ENCODE results near the gene OR12D2. TPM values are rescaled to one million over a fixed set of nuclear protein-coding genes. Genes with fewer than 3 reads are reported as not detected.
"Not testable (repeated sequence)": the region's sequence is repeated elsewhere in the genome, so short reads cannot be mapped to it uniquely, and the experiment has no call there.

The OR12D2 gene
- total and polyA plus RNA-seq, 7 experiments from 2014 or later = not detected

- CTCF ChIA-PET = no interaction called here
- DNase-seq (no peak), ATAC-seq (no peak)
- no peak overlapping the region for H3K4me3 Mint-ChIP-seq
- Histone ChIP-seq H3K4me1 (ENCODE audit: control insufficient read depth in 2 of 2, insufficient read depth in 2 of 2, low read length in 2 of 2) (no peaks in the 10 kb centered on the region), H3K9me3 (ENCODE audit: control insufficient read depth in 2 of 3, low read length in 3 of 3) (no peaks in the 10 kb centered on the region), H3K27ac (ENCODE audit: low read depth, low read length) (no peak overlapping the region), H3K27me3 (ENCODE audit: control insufficient read depth in 2 of 2, insufficient read depth in 2 of 2, low read length in 2 of 2) (no peaks in the 10 kb centered on the region), H3K4me3 (ENCODE audit: low read length) (no peak overlapping the region), H3K36me3 (ENCODE audit: control insufficient read depth in 2 of 3, insufficient read depth in 3 of 3, low read length in 3 of 3) (no peaks in the 10 kb centered on the region)
- H3K4me1 Mint-ChIP-seq = peaks cover 0 to 1% (median 0%) of the 10 kb centered on the region in 7 donors
- H3K36me3 Mint-ChIP-seq = peaks cover 0 to 4% (median 0%) of the 10 kb centered on the region in 5 donors
- H3K27ac Mint-ChIP-seq = no peak overlapping the region
- H3K9me3 Mint-ChIP-seq = peaks cover 0 to 7% (median 0%) of the 10 kb centered on the region in 11 donors
- intact Hi-C loops (cut with micrococcal nuclease) = no loop called here
- POLR2A ChIA-PET = no interaction called here
- H3K27me3 Mint-ChIP-seq = peaks cover 18 to 74% (median 62%) of the 10 kb centered on the region in 5 donors
These were observed 29.6 kb downstream of the OR12D2 start for GRCh38 chr6:29425075-29425474.

GRCh38 chr6:29426654-29427053 is 31.2 kb downstream of the OR12D2 start:
- ChIA-PET CTCF (no interaction called here), POLR2A (no interaction called here)
- no peak overlapping the region for H3K4me3 Mint-ChIP-seq
- DNase-seq (no peak), ATAC-seq (no peak)
- peaks cover 0 to 4% (median 0%) of the 10 kb centered on the region in 5 donors for H3K36me3 Mint-ChIP-seq
- peaks cover 0 to 2% (median 0%) of the 10 kb centered on the region in 11 donors for H3K9me3 Mint-ChIP-seq
- H3K27me3 Mint-ChIP-seq = peaks cover 20 to 66% (median 53%) of the 10 kb centered on the region in 5 donors
- Histone ChIP-seq H3K27ac (ENCODE audit: low read depth, low read length) (no peak overlapping the region), H3K9me3 (ENCODE audit: control insufficient read depth in 2 of 3, low read length in 3 of 3) (no peaks in the 10 kb centered on the region), H3K36me3 (ENCODE audit: control insufficient read depth in 2 of 3, insufficient read depth in 3 of 3, low read length in 3 of 3) (no peaks in the 10 kb centered on the region), H3K4me1 (ENCODE audit: control insufficient read depth in 2 of 2, insufficient read depth in 2 of 2, low read length in 2 of 2) (no peaks in the 10 kb centered on the region), H3K4me3 (ENCODE audit: low read length) (no peak overlapping the region), H3K27me3 (ENCODE audit: control insufficient read depth in 2 of 2, insufficient read depth in 2 of 2, low read length in 2 of 2) (no peaks in the 10 kb centered on the region)
- intact Hi-C loops (cut with micrococcal nuclease) = no loop called here
- H3K27ac Mint-ChIP-seq = no peak overlapping the region
- peaks cover 0 to 1% (median 0%) of the 10 kb centered on the region in 7 donors for H3K4me1 Mint-ChIP-seq

- CTCF ChIA-PET; H3K9me3 ChIP-seq (ENCODE audit: control insufficient read depth in 2 of 3, low read length in 3 of 3); H3K36me3 ChIP-seq (ENCODE audit: control insufficient read depth in 2 of 3, insufficient read depth in 3 of 3, low read length in 3 of 3); H3K27ac ChIP-seq (ENCODE audit: low read depth, low read length); H3K4me1 Mint-ChIP-seq; H3K27ac Mint-ChIP-seq; H3K4me3 Mint-ChIP-seq; DNase-seq; H3K4me1 ChIP-seq (ENCODE audit: control insufficient read depth in 2 of 2, insufficient read depth in 2 of 2, low read length in 2 of 2); H3K27me3 ChIP-seq (ENCODE audit: control insufficient read depth in 2 of 2, insufficient read depth in 2 of 2, low read length in 2 of 2); H3K36me3 Mint-ChIP-seq; H3K4me3 ChIP-seq (ENCODE audit: low read length); ATAC-seq; POLR2A ChIA-PET; intact Hi-C loops (cut with micrococcal nuclease): not testable (repeated sequence)
- H3K9me3 Mint-ChIP-seq = peaks cover 0 to 11% (median 0%) of the 10 kb centered on the region in 11 donors
- peaks cover 16 to 68% (median 53%) of the 10 kb centered on the region in 5 donors for H3K27me3 Mint-ChIP-seq
These were observed 41.3 kb downstream of the OR12D2 start for GRCh38 chr6:29436730-29437129.

- no peaks in the 10 kb centered on the region for H3K4me1 Mint-ChIP-seq
- Histone ChIP-seq H3K27me3 (ENCODE audit: control insufficient read depth in 2 of 2, insufficient read depth in 2 of 2, low read length in 2 of 2) (no peaks in the 10 kb centered on the region), H3K27ac (ENCODE audit: low read depth, low read length) (no peak within 1 kb of the TSS), H3K36me3 (ENCODE audit: control insufficient read depth in 2 of 3, insufficient read depth in 3 of 3, low read length in 3 of 3) (no peaks in the 10 kb centered on the region), H3K4me3 (ENCODE audit: low read length) (no peak within 1 kb of the TSS), H3K4me1 (ENCODE audit: control insufficient read depth in 2 of 2, insufficient read depth in 2 of 2, low read length in 2 of 2) (no peaks in the 10 kb centered on the region), H3K9me3 (ENCODE audit: control insufficient read depth in 2 of 3, low read length in 3 of 3) (no peaks in the 10 kb centered on the region)
- ChIA-PET POLR2A (no interaction called here), CTCF (no interaction called here)
- intact Hi-C loops (cut with micrococcal nuclease) = no loop called here
- H3K4me3 Mint-ChIP-seq = no peak within 1 kb of the TSS
- H3K36me3 Mint-ChIP-seq = peaks cover 0 to under 1% (median 0%) of the 10 kb centered on the region in 5 donors
- peaks cover 0 to 15% (median 1%) of the 10 kb centered on the region in 11 donors for H3K9me3 Mint-ChIP-seq
- H3K27me3 Mint-ChIP-seq = peaks cover 15 to 64% (median 50%) of the 10 kb centered on the region in 5 donors
- ATAC-seq (no peak), DNase-seq (no peak)
- no peak within 1 kb of the TSS for H3K27ac Mint-ChIP-seq
These were observed 43.6 kb downstream of the OR12D2 start, which contains the start of gene OR10C1 for GRCh38 chr6:29439006-29439405. Gene OR10C1 (plus strand): TSS chr6:29439306. CDS start chr6:29440016, 710 bp downstream.

- POLR2A ChIA-PET = no interaction called here
- ATAC-seq (no peak), DNase-seq (no peak)
- Mint-ChIP-seq H3K36me3 (peaks cover 0 to 11% (median 0%) of the 10 kb centered on the region in 5 donors), H3K4me1 (no peaks in the 10 kb centered on the region), H3K27me3 (peaks cover 13 to 73% (median 67%) of the 10 kb centered on the region in 5 donors), H3K27ac (no peak overlapping the region), H3K4me3 (no peak overlapping the region), H3K9me3 (peaks cover 0 to 14% (median 9%) of the 10 kb centered on the region in 11 donors)
- H3K36me3 ChIP-seq (ENCODE audit: control insufficient read depth in 2 of 3, insufficient read depth in 3 of 3, low read length in 3 of 3) = no peaks in the 10 kb centered on the region
- CTCF ChIA-PET = no interaction called here
- intact Hi-C loops (cut with micrococcal nuclease) = no loop called here
- H3K27ac ChIP-seq (ENCODE audit: low read depth, low read length) = no peak overlapping the region
- no peaks in the 10 kb centered on the region for H3K4me1 ChIP-seq (ENCODE audit: control insufficient read depth in 2 of 2, insufficient read depth in 2 of 2, low read length in 2 of 2)
- H3K9me3 ChIP-seq (ENCODE audit: control insufficient read depth in 2 of 3, low read length in 3 of 3) = no peaks in the 10 kb centered on the region
- peaks cover 0 to 5% of the 10 kb centered on the region in 2 donors for H3K27me3 ChIP-seq (ENCODE audit: control insufficient read depth in 2 of 2, insufficient read depth in 2 of 2, low read length in 2 of 2)
- H3K4me3 ChIP-seq (ENCODE audit: low read length) = no peak overlapping the region
These were observed 47.3 kb downstream of the OR12D2 start for GRCh38 chr6:29442719-29443118.

- not testable (repeated sequence) for H3K4me1 Mint-ChIP-seq
These were observed 48.6 kb downstream of the OR12D2 start for GRCh38 chr6:29444031-29444430.

More at GRCh38 chr6:29444031-29444430, 48.6 kb downstream of the OR12D2 start:
- H3K9me3 ChIP-seq (ENCODE audit: control insufficient read depth in 2 of 3, low read length in 3 of 3); POLR2A ChIA-PET; H3K4me1 ChIP-seq (ENCODE audit: control insufficient read depth in 2 of 2, insufficient read depth in 2 of 2, low read length in 2 of 2); intact Hi-C loops (cut with micrococcal nuclease); H3K4me3 Mint-ChIP-seq; H3K4me3 ChIP-seq (ENCODE audit: low read length); CTCF ChIA-PET; H3K27ac Mint-ChIP-seq; ATAC-seq; H3K27ac ChIP-seq (ENCODE audit: low read depth, low read length); H3K27me3 ChIP-seq (ENCODE audit: control insufficient read depth in 2 of 2, insufficient read depth in 2 of 2, low read length in 2 of 2); H3K36me3 ChIP-seq (ENCODE audit: control insufficient read depth in 2 of 3, insufficient read depth in 3 of 3, low read length in 3 of 3); DNase-seq: not testable (repeated sequence)
- Mint-ChIP-seq H3K27me3 (peaks cover 13 to 76% (median 71%) of the 10 kb centered on the region in 5 donors), H3K36me3 (peaks cover 0 to 11% (median 3%) of the 10 kb centered on the region in 5 donors), H3K9me3 (peaks cover 0 to 14% (median 9%) of the 10 kb centered on the region in 11 donors)

Data from naive thymus-derived CD4-positive, alpha-beta T cell (primary cell).